ENCODE data around the gene NLRP5.
"Not testable (repeated sequence)": the region's sequence is repeated elsewhere in the genome, so short reads cannot be mapped to it uniquely, and the experiment has no call there.

The NLRP5 gene

DNA sequence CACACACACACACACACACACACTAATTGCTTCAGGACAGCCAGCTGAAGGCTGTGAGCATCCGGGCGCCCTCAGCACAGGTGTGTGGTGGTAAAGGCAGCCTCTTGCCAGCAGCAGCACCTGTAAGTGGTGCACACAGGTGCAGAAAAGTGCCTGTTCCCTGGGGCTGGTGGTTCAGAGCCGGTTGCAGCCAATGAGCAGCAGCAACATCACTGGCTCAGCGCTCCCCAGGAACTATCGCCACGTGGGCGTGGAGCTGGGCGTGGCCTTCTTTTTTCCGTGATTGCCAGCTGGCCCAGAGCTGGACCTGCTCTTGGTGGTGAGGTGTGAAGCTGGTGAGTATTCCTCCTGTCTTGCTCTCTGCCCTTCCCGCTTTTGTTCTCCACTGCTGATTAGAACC lies at the start of gene NLRP5:
Gene NLRP5 (plus strand): TSS at position 289 of the 400 bp plus-strand sequence.
- no peak for DNase-seq (ENCODE audit: extremely low spot score, insufficient read length, low read depth)
- FAIRE-seq = no peak

DNA sequence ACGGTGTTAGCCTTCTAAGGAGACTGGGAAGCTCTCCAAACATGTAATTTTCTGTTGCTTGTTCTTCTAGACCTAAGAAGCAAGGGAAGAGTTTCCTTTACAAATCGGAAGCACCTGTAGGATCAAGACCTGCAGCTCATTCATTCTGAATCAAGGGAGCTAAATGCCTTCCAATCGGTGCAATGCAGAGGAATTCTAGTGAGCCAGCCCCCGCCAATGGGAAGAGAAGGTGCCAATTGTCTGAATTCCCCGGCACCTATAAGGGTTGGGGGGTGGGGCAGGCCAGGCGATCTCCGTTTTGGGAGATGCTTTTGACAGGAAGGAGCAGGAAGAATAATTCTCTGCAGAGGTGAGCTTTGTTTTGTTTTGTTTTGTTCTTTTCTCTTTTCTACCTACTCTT lies 47.4 kb upstream of the NLRP5 start:
- DNase-seq (ENCODE audit: extremely low spot score, insufficient read length, low read depth) = no peak

DNA sequence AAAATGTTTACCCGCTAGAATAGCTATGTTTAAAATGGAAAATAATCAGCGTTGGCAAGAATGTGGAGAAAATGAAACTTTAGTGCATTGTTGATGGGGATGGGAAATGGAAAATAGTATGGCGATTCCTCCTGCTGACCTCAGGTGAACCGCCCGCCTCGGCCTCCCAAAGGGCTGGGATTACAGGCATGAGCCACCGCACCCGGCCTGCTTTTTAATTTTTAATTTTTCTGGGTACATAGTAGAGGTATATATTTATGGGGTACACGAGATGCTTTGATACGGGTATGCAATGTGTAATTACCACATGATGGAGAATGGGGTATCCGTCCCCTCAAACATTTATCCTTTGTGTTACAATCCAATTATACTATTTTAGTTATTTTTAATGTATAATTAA lies 46.3 kb upstream of the NLRP5 start:
- no peak for FAIRE-seq
- DNase-seq (ENCODE audit: extremely low spot score, insufficient read length, low read depth) = no peak

More for the DNA sequence above, 47.4 kb upstream of the NLRP5 start:
- no peak for FAIRE-seq

DNA sequence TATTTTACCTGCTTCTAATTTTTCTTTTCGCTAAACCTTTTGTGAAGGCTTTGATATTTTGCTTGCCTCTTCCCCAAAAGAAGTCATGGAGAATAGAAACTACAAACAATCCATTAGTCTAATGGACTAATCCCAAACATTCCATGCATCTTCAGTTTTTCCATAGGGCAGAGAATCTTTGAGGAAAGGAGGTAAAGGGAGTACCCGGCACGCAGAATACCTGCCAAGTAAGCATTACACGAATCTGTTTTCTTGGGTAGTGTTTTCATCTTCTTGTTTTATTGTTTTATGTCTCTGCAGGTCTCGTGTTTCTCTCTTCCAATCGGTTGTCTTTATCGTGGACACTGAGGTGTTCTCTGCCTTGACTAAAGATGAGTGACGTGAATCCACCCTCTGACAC lies 39.0 kb upstream of the NLRP5 start, which contains the start of gene NLRP8:
Gene NLRP8 (plus strand): TSS at position 301 of the 400 bp plus-strand sequence.
- DNase-seq (ENCODE audit: extremely low spot score, insufficient read length, low read depth) (no peak), FAIRE-seq (no peak)

DNA sequence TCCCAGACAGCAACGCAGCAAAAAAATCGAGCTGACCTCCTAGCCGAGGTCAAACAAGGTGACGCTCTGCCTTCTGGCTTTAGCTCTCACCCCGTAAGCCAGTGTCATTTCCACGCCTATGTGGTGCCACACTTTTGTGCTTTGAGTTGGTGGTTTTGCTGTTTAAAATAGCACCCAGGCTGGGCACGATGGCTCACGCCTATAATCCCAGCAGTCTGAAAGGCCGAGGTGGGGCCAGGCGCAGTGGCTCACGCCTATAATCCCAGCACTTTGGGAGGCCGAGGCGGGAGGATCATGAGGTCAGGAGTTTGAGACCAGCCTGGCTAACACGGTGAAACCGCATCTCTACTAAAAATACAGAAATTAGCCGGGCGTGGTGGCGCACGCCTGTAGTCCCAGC lies 36.0 kb upstream of the NLRP5 start:
- FAIRE-seq; DNase-seq (ENCODE audit: extremely low spot score, insufficient read length, low read depth): not testable (repeated sequence)

DNA sequence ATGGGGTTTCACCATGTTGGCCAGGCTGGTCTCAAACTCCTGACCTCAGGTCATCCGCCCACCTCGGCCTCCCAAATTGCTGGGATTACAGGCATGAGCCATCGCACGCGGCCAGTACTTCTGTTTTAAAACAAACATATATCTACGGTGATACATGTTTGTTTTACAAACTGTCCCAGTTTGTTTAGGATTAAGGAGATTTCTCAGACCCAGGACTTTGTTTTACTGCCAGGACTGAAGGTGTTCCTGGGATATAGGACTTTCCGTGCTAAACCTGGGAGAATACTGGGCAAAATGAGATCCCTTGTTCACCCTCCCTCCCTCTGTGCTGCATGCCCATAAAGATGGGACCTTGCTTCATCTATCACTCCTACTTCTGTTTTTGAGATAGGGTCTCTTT lies 30.1 kb upstream of the NLRP5 start:
- no peak for FAIRE-seq
- DNase-seq (ENCODE audit: extremely low spot score, insufficient read length, low read depth) = no peak

DNA sequence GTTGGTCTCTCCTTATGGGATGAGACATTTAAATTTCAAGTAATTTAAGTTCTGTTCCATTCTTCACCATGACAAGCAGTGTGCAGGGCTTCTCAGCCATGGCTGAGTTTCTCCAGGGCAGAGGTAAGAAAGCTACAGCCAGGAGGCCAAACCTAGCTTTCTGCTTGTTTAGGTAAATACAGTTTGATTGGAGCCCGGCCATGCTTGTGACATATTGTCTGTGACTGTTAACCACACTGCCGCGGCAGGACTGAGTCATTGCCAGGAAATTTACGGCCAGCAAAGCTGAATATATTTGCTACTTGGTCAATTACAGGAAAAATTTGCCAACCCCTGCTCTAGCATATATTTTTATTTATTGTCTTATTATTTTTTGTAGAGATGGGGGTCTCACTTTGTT lies 28.2 kb upstream of the NLRP5 start:
- no peak for DNase-seq (ENCODE audit: extremely low spot score, insufficient read length, low read depth)

DNA sequence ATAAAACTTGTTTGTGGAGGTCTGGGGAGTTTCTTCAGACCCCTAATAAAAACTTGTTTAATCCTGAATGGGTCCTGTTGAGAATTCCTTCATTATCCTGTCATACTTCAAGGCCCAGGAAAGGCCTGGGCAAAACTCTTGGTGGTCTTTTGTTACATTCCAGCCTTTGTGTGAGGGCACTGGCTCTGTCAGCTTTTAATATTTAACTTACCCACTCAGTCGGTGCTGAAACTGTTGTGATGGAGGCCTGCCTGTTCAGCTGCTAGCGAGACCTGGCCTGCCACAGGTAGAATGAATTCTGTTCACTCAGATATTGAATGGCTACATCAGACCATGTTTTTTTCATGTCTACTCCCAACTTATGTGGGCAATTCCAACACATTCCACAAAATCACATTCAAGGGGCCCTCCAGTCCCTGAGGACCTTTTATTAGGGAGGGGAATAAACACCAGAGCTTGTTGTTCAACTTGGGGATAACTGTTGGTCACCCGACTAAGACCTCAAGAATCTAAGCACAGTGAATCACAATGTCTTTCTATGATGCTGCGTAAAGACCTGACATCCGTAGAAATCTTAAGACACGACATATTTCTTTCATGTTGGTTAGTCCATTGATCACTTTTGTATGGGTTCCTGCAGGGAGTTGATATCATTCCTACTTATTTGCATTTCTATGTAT lies 26.4 kb upstream of the NLRP5 start:
- DNase-seq (ENCODE audit: extremely low spot score, insufficient read length, low read depth) = no peak
- no peak for FAIRE-seq

More for the DNA sequence above, 28.2 kb upstream of the NLRP5 start:
- no peak for FAIRE-seq

DNA sequence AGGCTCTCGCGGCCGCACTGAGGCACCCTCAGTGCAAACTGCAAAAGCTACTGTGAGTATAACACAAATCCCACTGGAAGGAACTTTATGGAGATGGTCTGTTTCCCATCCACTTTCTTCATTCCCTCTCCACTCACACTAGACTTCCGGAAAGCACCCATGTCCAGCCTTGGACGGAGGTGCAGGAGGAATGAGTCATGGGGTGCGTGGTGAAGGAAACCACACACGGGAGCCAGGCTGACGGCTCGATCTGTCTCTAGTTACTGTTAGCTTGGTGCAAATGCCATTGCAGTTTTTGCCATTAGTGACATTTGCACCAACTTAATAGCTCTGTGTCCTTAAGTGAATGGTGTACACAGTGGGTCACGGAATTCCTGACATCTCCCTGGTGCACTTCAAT lies 24.4 kb upstream of the NLRP5 start:
- DNase-seq (ENCODE audit: extremely low spot score, insufficient read length, low read depth) (no peak), FAIRE-seq (no peak)

DNA sequence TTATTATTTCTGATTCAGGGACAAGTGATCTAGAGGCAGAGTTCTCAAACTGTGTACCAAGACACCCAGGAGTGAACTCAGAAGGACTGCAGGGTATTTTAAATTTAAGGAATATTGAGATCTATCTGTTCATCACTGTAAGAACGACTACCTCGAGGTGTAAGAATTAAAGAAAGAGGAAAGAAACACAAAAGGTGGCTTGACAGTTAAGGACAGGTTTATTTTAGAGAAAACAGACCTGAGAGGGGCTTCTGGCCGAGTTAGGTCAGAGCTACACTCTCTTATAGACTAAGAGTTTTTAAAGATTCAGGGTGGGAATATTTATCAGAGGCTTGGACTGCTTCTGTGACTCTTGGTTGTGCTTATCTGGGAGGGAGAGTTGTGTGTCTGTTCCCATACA lies 12.6 kb upstream of the NLRP5 start:
- FAIRE-seq (no peak), DNase-seq (ENCODE audit: extremely low spot score, insufficient read length, low read depth) (no peak)

DNA sequence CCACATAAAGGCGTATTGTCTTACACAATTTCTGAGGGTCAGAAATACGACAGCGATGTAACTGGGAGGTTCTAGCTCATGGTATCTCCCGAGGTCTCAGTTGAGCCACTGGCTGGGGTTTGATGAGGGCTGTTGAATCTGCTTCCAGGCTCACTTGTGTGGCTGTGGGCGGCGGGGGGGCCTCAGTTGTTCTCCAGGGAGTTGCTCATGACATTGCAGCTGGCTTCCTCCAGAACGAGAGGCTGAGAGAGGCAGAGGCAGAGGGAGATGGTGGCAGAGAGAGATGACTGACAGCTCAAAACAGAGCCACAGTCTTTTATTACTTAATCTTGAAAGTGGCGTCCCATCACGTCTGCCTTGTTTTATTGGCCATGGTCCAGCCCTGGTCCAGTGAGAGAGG lies 6.2 kb upstream of the NLRP5 start:
- FAIRE-seq (no peak), DNase-seq (ENCODE audit: extremely low spot score, insufficient read length, low read depth) (no peak)

DNA sequence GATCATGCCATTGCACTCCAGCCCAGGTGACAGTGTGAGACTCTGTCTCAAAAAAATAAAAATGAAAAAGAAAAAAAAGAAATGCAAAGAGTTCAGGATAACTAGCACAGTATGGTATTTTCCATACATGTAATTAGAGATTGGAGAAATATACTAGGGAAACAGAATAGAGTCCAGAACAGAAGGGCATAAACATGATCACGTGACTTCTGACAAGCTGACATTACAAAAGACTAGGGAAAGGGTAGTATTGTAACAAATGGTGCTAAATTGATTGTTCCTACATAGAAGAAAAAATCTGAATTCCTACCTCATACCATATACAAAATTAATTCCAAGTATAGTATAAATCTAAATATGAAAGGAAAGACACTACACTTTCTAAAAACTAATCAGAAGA lies 1.3 kb upstream of the NLRP5 start:
- FAIRE-seq (no peak), DNase-seq (ENCODE audit: extremely low spot score, insufficient read length, low read depth) (no peak)

DNA sequence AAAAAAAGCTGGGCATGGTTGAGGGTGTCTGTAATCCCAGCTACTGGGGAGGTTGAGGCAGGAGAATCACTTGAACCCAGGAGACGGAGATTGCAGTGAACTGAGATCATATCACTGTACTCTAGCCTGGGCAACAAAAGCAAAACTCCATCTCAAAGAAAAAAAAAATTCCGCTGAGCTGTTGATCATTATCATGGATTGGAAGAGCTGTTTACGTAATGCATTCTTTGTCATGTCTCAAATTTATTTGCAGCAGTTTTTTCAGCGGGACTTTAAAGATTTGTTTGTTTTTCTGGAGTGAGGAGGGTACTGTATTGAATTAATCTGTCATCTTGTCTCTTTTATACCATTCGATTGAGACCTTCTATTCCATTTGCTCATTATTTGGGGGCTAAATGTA lies 4.3 kb downstream of the NLRP5 start:
- DNase-seq (ENCODE audit: extremely low spot score, insufficient read length, low read depth) = no peak
- no peak for FAIRE-seq

DNA sequence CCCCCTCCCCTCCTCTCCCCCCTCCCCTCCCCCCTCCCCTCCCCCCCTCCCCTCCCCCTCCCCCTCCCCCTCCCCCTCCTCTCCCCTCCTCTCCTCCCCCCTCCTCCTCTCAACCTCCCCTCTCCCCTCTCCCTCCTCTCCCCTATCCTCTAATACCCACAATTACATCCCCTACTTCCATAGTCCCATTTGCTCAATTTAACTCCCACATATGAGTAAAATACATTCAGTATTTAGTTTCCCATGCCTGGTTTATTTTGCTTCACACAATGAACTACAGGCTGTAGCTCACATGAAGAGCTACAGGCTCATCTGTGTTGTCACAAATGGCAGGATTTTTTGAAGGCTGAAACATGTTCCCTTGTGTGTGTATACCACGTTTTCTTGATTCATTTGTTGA lies 6.9 kb downstream of the NLRP5 start:
- FAIRE-seq (no peak), DNase-seq (ENCODE audit: extremely low spot score, insufficient read length, low read depth) (no peak)

DNA sequence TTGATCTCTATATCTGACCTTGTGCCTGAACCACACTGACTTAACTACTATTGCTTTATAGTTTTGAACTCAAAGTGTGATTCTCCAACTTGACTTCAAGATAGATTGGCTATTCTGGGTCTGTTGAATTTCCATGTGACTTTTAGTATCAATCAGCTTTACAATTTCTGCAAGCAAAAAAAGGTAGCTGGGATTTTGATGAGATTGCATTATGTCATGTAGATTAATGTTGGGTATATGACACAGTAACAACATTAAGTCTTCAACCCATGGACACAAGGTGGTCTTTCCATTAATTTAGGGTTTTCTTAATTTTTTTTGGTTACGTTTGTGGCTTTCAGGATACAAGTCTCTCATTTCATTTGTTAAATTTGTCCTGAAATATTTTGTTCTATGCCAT lies 28.2 kb downstream of the NLRP5 start:
- DNase-seq (ENCODE audit: extremely low spot score, insufficient read length, low read depth) (no peak), FAIRE-seq (no peak)

DNA sequence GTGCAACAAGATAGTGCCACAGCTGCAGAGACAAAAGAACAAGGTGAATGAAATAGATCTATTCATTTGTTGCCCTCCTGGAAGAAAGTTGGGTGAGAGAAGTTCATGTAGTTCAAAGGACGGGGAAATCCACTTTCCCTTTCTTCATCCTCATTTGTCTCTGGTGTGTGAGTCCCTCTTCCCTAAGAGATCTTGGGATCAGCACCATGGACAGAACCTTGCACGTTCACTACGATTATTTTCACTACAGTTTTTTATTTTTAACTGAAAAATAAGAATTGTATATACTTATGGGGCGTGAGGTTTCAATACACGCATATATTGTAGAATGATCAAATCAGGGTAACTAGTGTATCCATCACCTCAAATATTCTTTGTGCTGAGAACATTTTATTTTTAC lies 29.2 kb downstream of the NLRP5 start:
- no peak for FAIRE-seq
- DNase-seq (ENCODE audit: extremely low spot score, insufficient read length, low read depth) = no peak

DNA sequence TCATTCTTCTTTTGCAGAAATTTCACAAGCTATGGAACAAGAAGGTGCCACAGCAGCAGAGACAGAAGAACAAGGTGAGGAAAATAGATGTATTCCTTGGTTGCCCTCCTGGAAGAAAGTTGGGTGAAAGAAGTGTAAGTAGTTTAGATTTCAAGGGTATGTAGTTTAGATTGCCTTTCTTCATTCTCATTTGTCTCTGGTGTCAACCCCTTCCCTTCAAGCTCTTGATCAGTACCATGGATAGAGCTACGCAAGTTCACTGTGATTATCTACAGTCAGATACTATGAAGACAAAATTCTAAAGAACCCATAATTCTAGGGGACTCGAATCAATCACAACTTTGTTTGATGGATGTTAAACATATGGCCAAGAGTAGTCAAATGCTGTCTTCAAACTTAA lies 32.8 kb downstream of the NLRP5 start:
- FAIRE-seq; DNase-seq (ENCODE audit: extremely low spot score, insufficient read length, low read depth): not testable (repeated sequence)

DNA sequence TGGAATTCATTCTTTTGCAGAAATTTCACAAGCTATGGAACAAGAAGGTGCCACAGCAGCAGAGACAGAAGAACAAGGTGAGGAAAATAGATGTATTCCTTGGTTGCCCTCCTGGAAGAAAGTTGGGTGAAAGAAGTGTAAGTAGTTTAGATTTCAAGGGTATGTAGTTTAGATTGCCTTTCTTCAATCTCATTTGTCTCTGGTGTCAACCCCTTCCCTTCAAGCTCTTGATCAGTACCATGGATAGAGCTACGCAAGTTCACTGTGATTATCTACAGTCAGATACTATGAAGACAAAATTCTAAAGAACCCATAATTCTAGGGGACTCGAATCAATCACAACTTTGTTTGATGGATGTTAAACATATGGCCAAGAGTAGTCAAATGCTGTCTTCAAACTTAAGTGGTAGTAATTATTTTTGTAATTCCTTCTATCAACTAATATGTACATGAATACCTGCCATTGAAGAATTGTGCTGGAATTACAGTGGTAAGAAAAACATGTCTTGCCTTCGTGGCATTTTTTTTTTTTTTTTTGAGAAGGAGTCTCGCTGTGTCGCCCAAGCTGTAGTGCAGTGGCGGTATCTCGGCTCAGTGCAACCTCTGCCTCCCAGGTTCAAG lies 33.9 kb downstream of the NLRP5 start:
- DNase-seq (ENCODE audit: extremely low spot score, insufficient read length, low read depth); FAIRE-seq: not testable (repeated sequence)

DNA sequence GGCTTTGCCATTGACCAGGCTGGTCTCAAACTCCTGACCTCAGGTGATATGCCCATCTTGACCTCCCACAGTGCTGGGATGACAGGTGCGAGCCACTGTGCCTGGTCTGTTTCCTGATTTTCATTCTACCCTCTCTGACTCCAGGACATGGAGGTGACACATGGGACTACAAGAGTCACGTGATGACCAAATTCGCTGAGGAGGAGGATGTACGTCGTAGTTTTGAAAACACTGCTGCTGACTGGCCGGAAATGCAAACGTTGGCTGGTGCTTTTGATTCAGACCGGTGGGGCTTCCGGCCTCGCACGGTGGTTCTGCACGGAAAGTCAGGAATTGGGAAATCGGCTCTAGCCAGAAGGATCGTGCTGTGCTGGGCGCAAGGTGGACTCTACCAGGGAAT lies 40.2 kb downstream of the NLRP5 start:
- FAIRE-seq (no peak), DNase-seq (ENCODE audit: extremely low spot score, insufficient read length, low read depth) (no peak)

DNA sequence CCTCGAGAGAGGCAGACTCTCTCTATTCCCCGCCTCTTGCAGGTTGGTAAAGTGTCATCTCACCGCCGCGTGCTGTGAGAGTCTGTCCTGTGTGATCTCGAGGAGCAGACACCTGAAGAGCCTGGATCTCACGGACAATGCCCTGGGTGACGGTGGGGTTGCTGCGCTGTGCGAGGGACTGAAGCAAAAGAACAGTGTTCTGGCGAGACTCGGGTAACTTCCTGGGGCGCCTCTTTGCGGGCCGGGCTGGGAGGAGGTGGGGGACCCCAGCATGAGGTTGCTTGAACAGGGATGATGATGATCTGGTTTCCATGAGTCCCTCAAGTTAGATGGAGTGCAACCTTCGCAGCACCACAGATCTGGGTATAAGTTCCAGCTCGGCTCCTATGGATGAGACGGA lies 67.0 kb downstream of the NLRP5 start:
- DNase-seq (ENCODE audit: extremely low spot score, insufficient read length, low read depth) (no peak), FAIRE-seq (no peak)

DNA sequence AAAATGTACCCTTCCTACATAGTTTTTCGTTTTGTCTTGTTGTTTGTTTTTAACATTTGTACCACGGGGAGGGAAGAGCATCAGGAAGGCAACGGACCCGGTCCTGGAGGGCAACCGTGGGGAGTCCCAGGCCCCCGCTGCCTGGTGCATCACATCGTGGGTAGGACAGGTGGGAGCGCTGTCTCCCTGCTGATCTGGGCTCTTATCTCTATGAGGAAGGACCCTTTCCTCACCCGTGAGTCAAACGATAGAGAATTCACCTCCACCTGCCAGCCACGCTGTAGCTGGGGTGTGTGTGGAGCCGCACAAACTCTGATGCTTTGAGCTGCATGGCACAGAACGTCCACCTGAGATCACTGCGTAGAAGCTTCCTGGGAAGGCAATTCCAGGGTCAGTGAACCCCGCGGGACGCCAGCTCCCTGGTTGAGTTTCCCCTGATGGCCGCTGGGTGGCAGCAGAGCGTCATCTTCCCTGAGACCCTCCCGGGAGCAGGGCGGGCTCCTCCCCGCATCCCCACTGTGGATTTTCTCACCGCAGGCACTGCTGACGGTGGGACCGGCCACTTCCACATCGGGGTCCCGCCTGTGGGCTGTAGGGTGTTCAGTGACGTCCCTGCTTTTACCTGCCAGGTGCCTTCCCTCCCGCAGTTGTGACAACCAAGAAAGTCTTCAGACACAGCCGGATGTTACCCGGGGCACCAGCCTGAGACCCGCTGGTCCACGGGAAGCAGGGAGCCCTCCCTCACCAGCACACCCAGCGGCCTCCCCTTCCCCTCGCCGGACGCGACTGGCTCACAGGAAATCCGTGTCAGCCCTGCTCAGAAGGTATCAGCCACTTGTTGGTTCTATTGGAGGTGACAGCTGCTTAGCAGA lies 79.8 kb downstream of the NLRP5 start:
- FAIRE-seq (peak; percentile 72), DNase-seq (ENCODE audit: extremely low spot score, insufficient read length, low read depth) (peak; percentile 59)
